GM18502 (cell line): ENCODE data around the gene MSX1.

Experiments
- ATAC-seq: cut with Tn5 transposase; IDR thresholded peaks from one replicate; pipeline ENCODE4 v1.9.1; 2021; ENCODE audit warnings: mild to moderate bottlenecking; ENCODE audit not compliant: unreplicated experiment, poor library complexity

Gene MSX1

GRCh38 chr4:4868040-4868757 lies 8.7 kb downstream of the MSX1 start:
- no peak for ATAC-seq

- ATAC-seq = no peak
These were observed 9.6 kb downstream of the MSX1 start for GRCh38 chr4:4868758-4869723.

- no peak for ATAC-seq
These were observed 10.5 kb downstream of the MSX1 start for GRCh38 chr4:4869731-4870571.

- no peak for ATAC-seq
These were observed 11.2 kb downstream of the MSX1 start for GRCh38 chr4:4870576-4871241.

GRCh38 chr4:4871242-4871572 lies 11.7 kb downstream of the MSX1 start:
- ATAC-seq = no peak

GRCh38 chr4:4871573-4872313 lies 12.3 kb downstream of the MSX1 start:
- ATAC-seq = no peak

GRCh38 chr4:4872314-4872903 lies 12.9 kb downstream of the MSX1 start:
- no peak for ATAC-seq

GRCh38 chr4:4873203-4873602 lies 13.7 kb downstream of the MSX1 start:
- ATAC-seq = no peak

- ATAC-seq = no peak
These were observed 14.8 kb downstream of the MSX1 start for GRCh38 chr4:4874254-4874653.

- no peak for ATAC-seq
These were observed 15.7 kb downstream of the MSX1 start for GRCh38 chr4:4875147-4875546.

- no peak for ATAC-seq
These were observed 16.1 kb downstream of the MSX1 start for GRCh38 chr4:4875611-4876010.

- ATAC-seq = no peak
These were observed 17.6 kb downstream of the MSX1 start for GRCh38 chr4:4876945-4877661.

GRCh38 chr4:4880492-4880891 lies 21.0 kb downstream of the MSX1 start:
- no peak for ATAC-seq

GRCh38 chr4:4881432-4881831 lies 22.0 kb downstream of the MSX1 start:
- no peak for ATAC-seq

GRCh38 chr4:4884611-4885010 lies 25.1 kb downstream of the MSX1 start:
- ATAC-seq = no peak

GRCh38 chr4:4887426-4887825 lies 28.0 kb downstream of the MSX1 start:
- no peak for ATAC-seq

GRCh38 chr4:4888695-4889094 lies 29.2 kb downstream of the MSX1 start:
- ATAC-seq = no peak

- ATAC-seq = no peak
These were observed 30.3 kb downstream of the MSX1 start for GRCh38 chr4:4889781-4890180.
